Osteoblast (primary cell): ENCODE data around the gene CD6. TPM values are rescaled to one million over a fixed set of nuclear protein-coding genes. Genes with fewer than 3 reads are reported as not detected.

ENCODE experiments used
- DNase-seq: peaks from one replicate; pipeline ENCODE4 v3.0.0; 2011; ENCODE audit warnings: low spot score, mixed read lengths; ENCODE audit not compliant: insufficient read length; ENCODE audit errors: missing footprints
- H2AFZ ChIP-seq: 2 replicates; pipeline ENCODE4 v1.6.0; 2011; ENCODE audit warnings: mild to moderate bottlenecking, low read length
- H3K27ac ChIP-seq: 2 replicates; pipeline ENCODE4 v1.5.1; 2011; ENCODE audit warnings: mild to moderate bottlenecking, low read depth, low read length, moderate library complexity
- H3K27me3 ChIP-seq: 2 replicates; pipeline ENCODE4 v1.6.0; 2012; ENCODE audit warnings: mild to moderate bottlenecking, control low read depth, inconsistent platforms, low read length, moderate library complexity; ENCODE audit not compliant: insufficient read depth
- H3K36me3 ChIP-seq: 2 replicates; pipeline ENCODE4 v1.5.1; 2011; ENCODE audit warnings: mild to moderate bottlenecking, low read length, control low read depth, moderate library complexity; ENCODE audit not compliant: insufficient read depth
- H3K4me1 ChIP-seq: 2 replicates; pipeline ENCODE4 v1.5.1; 2011; ENCODE audit warnings: mild to moderate bottlenecking, low read length, control low read depth, moderate library complexity; ENCODE audit not compliant: insufficient read depth
- H3K4me2 ChIP-seq: 2 replicates; pipeline ENCODE4 v1.6.0; 2011; ENCODE audit warnings: mild to moderate bottlenecking, low read length; ENCODE audit not compliant: insufficient read depth
- H3K4me3 ChIP-seq: fragments of 200-600 bp; sonication (generic); 3 replicates; pipeline ENCODE4 v1.5.1; 2012; ENCODE audit warnings: mild to moderate bottlenecking, low read length, inconsistent platforms; ENCODE audit not compliant: insufficient read depth
- H3K79me2 ChIP-seq: 2 replicates; pipeline ENCODE4 v1.6.0; 2012; ENCODE audit warnings: mild to moderate bottlenecking, low read length, control low read depth, inconsistent platforms; ENCODE audit not compliant: insufficient read depth
- H3K9me3 ChIP-seq: 2 replicates; pipeline ENCODE4 v1.5.1; 2011; ENCODE audit warnings: low read depth, low read length, control low read depth
- H4K20me1 ChIP-seq: 2 replicates; pipeline ENCODE4 v1.6.0; 2012; ENCODE audit warnings: mild to moderate bottlenecking, low read length, control low read depth; ENCODE audit not compliant: insufficient read depth
- total RNA-seq: library from RNA; depleted of rRNA; stranded (reverse); fragments of >200 nt; gene quantifications from 2 replicates; pipeline ENCODE4 v1.2.3, GENCODE V29; 2012
- TF ChIP-seq, protein P1 (sequence below): IDR thresholded peaks from 2 replicates; pipeline ENCODE4 v1.5.1; 2011; ENCODE audit warnings: mild to moderate bottlenecking, low read depth, low read length, moderate library complexity; ENCODE audit errors: extremely low read depth

Gene CD6
- total RNA-seq, 1 donor = not detected

DNA sequence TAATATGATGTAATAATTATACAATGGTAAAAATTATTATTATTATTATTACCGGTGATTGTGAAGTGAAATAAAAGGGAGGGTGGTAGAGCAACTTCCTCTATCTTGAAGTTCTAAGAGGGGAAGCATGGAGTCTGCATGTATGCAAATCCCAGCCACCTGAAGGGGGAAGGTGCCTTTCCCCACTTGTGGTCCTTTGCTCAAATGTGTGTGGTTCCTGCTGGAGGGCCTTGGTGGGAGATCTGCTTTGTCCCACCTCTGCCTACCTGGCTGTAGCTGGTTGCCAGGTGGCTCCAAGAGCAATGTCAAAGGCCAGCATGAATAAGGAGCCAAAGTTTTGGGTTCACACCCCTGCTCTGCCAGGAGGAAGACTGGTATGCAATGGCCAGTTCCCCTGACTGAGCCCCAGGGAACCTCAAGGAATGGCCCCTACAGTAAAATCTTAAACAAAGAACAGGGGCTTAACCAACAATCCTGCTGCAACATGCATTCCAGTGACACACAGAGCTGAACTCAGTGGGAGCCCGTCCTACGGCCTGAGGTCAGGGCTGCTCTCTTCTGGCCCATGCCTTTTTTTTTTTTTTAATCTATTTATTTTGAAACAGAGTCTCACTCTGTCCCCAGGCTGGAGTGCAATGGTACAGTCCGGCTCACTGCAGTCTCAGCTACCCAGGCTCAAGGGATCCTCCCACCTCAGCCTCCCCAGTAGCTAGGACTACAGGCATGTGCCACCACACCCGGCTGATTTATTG lies 38.7 kb upstream of the CD6 start:
- Histone ChIP-seq H3K27me3 (no peaks in the 10 kb centered on the region), H3K27ac (no peak overlapping the region), H2AFZ (no peak overlapping the region), H4K20me1 (no peaks in the 10 kb centered on the region), H3K9me3 (no peaks in the 10 kb centered on the region), H3K4me2 (no peak overlapping the region), H3K4me1 (no peaks in the 10 kb centered on the region), H3K79me2 (no peaks in the 10 kb centered on the region), H3K4me3 (no peak overlapping the region), H3K36me3 (peaks cover 5% of the 10 kb centered on the region)
- TF ChIP-seq, protein P1, sequence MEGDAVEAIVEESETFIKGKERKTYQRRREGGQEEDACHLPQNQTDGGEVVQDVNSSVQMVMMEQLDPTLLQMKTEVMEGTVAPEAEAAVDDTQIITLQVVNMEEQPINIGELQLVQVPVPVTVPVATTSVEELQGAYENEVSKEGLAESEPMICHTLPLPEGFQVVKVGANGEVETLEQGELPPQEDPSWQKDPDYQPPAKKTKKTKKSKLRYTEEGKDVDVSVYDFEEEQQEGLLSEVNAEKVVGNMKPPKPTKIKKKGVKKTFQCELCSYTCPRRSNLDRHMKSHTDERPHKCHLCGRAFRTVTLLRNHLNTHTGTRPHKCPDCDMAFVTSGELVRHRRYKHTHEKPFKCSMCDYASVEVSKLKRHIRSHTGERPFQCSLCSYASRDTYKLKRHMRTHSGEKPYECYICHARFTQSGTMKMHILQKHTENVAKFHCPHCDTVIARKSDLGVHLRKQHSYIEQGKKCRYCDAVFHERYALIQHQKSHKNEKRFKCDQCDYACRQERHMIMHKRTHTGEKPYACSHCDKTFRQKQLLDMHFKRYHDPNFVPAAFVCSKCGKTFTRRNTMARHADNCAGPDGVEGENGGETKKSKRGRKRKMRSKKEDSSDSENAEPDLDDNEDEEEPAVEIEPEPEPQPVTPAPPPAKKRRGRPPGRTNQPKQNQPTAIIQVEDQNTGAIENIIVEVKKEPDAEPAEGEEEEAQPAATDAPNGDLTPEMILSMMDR = no peak
- DNase-seq = peak; percentile 72

DNA sequence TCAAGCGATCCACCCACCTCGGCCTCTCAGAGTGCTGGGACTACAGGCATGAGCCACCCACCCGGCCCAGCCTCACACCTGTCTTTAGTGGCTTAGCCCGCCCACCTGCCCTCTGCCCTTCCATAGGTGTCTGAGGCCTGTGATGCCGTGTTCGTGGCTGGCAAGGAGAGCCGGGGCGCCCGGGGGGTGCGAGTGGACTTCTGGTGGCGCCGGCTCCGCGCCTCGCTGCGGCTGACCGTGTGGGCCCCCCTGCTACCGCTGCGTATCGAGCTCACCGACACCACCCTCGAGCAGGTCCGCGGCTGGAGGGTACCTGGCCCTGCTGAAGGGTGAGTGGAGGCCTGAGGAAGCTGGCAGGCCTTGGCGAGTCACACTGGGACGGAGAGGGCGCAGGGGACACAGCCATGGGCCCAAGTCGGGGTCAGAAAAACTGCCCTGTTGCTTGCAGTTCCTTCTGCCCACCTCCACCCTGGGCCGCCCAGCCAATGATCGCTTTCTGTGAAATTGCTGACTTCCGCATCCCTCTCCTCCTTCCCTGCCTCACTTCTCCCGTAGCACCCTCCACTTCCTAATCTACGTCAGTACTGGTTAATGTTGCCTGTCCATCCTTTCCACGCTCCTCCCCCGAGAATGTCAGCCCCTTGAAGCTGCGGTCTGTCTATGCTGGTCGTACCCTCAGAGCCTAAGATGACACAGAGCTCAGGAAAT lies 37.9 kb upstream of the CD6 start:
- Histone ChIP-seq H3K27ac (no peak overlapping the region), H2AFZ (no peak overlapping the region), H3K4me1 (no peaks in the 10 kb centered on the region), H3K36me3 (peaks cover 5% of the 10 kb centered on the region), H3K79me2 (no peaks in the 10 kb centered on the region), H3K4me2 (no peak overlapping the region), H3K4me3 (no peak overlapping the region), H3K9me3 (no peaks in the 10 kb centered on the region), H4K20me1 (no peaks in the 10 kb centered on the region), H3K27me3 (no peaks in the 10 kb centered on the region)
- DNase-seq = peak; percentile 49
- TF ChIP-seq, protein P1 = no peak

DNA sequence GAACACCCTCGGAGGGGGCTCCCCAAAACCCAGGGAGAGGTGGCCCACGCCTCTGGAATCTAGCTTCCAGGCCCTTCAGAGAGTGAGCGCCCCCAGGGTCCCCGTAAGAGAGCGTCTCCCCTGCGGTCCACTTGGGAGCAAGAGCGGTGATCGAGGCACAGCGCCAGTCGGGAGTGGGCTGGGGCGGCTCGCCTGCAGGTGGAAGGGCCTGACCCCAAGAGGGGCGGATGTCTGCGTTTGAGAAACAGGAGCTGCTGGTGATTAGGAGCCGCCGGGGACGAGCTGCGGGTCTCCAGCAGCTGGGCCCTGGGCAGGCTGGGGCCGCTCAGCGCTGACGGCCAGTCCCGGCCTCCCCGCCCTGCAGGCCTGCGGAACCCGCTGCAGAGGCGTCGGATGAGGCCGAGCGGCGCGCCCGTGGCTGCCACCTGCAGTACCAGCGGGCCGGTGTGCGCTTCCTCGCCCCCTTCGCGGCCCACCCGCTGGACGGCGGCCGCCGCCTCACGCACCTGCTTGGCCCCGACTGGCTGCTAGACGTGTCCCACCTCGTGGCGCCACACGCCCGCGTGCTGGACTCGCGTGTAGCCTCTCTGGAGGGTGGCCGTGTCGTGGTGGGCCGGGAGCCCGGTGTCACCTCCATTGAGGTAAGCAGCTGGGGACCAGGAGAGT lies 37.2 kb upstream of the CD6 start:
- Histone ChIP-seq H3K79me2 (no peaks in the 10 kb centered on the region), H4K20me1 (no peaks in the 10 kb centered on the region), H3K36me3 (peaks cover 5% of the 10 kb centered on the region), H2AFZ (no peak overlapping the region), H3K4me3 (no peak overlapping the region), H3K27ac (no peak overlapping the region), H3K4me1 (no peaks in the 10 kb centered on the region), H3K9me3 (no peaks in the 10 kb centered on the region), H3K4me2 (no peak overlapping the region), H3K27me3 (no peaks in the 10 kb centered on the region)
- TF ChIP-seq, protein P1 = no peak
- DNase-seq = peak; percentile 72
